ENCODE measurements around the gene SPATA32. TPM values are rescaled to one million over a fixed set of nuclear protein-coding genes. Genes with fewer than 3 reads are reported as not detected.

The SPATA32 gene
- total RNA-seq, 1 experiment from 2014 or later, result 0.15 TPM

DNA sequence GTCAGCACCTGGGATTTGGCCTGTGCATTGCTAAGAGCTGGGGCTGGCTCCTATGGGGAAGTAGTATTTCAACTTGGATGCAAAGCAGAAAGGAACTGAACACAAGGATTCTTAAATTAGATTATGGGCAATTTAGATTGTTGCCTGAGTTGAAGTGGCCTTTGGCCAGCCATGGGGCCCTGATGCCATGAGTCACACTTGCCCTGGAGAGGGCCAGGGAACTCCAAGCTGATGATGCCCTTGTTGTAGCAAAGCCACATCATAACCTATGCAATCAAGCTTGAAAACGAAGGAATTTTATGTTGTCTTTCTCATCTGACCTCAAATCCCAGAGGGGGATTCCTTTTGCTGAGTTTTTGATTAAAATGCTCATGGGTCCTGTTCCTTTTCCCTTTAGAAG, 3.9 kb upstream of the SPATA32 start:
- peaks cover 44 to 48% of the 10 kb centered on the region in 2 experiments; a peak in 3 of 4 replicates for H3K36me3 ChIP-seq (ENCODE audit: control insufficient read depth in 1 of 2, insufficient read depth in 2 of 2, low read length in 2 of 2)
- H3K79me2 ChIP-seq (ENCODE audit: insufficient read depth, low read length), result no peaks in the 10 kb centered on the region
- intact Hi-C loops (cut with micrococcal nuclease), result no loop called here
- no peak overlapping the region for H3K4me2 ChIP-seq (ENCODE audit: low read length)
- H3K27me3 ChIP-seq (ENCODE audit: insufficient read depth, low read length), result no peaks in the 10 kb centered on the region
- no peaks in the 10 kb centered on the region for H3K9me2 ChIP-seq (ENCODE audit: insufficient read depth)
- no peak overlapping the region for H3K4me3 ChIP-seq (replicated peaks in 1 of 2; ENCODE audit: low read depth in 1 of 2, low read length in 2 of 2)
- no TSS peak for BruUV-seq (replicated peaks)
- H3K4me1 ChIP-seq (ENCODE audit: control insufficient read depth in 1 of 2, insufficient read depth in 2 of 2, low read length in 2 of 2), result 0 out of 4 replicates have a peak, but pooled peaks cover 0 to 4% of the 10 kb centered on the region in 2 experiments
- DNase-seq (ENCODE audit: low read depth, low spot score) (no peak), ATAC-seq (no peak)
- no peak overlapping the region for H3K9ac ChIP-seq (ENCODE audit: low read length)
- POLR2A ChIA-PET, result no interaction called here
- TF ChIP-seq, protein P1, sequence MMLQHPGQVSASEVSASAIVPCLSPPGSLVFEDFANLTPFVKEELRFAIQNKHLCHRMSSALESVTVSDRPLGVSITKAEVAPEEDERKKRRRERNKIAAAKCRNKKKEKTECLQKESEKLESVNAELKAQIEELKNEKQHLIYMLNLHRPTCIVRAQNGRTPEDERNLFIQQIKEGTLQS (IDR thresholded peaks at IDR 0.05), result no peak
- H3K27ac ChIP-seq (ENCODE audit: low read depth, low read length), result no peak overlapping the region
- H3K9me3 ChIP-seq (ENCODE audit: control insufficient read depth in 1 of 2, insufficient read depth in 1 of 2, low read depth in 1 of 2, low read length in 2 of 2), result no peaks in the 10 kb centered on the region
- RAD21 ChIA-PET (ENCODE audit: low non-redundant PET in 1 of 2, low total read pairs in 2 of 2, uncharacterized antibody in 2 of 2, unreplicated experiment in 2 of 2), result no interaction called here
- H4K20me1 ChIP-seq (ENCODE audit: insufficient read depth), result no peaks in the 10 kb centered on the region
- CTCF ChIA-PET, result interaction anchor here (0.9 to 1.0 kb wide), 2 partner anchors 11 to 34 kb away, joined by 3 to 4 read pairs; no protein-coding TSS in a partner anchor
- no peak overlapping the region for H2AFZ ChIP-seq (ENCODE audit: low read depth, low read length, poor library complexity, severe bottlenecking)

DNA sequence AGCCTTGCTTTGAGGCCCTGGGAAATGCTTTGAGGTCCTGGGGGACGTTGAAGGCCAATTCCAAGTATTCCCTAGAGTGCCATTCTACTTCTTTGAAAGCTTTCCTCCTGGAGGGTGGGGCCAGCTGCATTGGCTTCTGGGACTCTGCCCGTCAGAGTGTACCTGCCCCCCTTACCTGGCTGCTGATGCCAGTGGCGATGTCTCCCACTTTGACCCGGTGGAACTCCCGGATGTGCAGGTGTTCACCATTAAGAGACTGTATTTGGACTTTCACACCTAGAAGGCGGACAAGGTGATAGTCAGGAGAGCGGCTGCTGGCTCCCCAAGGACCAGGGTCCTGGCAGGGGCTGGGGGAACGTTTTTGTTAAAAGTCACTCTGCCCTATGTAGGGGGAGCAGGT, 3.1 kb upstream of the SPATA32 start:
- no peaks in the 10 kb centered on the region for H3K79me2 ChIP-seq (ENCODE audit: insufficient read depth, low read length)
- ChIA-PET POLR2A (no interaction called here), RAD21 (ENCODE audit: low non-redundant PET in 1 of 2, low total read pairs in 2 of 2, uncharacterized antibody in 2 of 2, unreplicated experiment in 2 of 2) (no interaction called here), CTCF (interaction anchor here (1.0 kb wide), 1 partner anchor 33 kb away, joined by 3 read pairs; no protein-coding TSS in a partner anchor)
- H3K27me3 ChIP-seq (ENCODE audit: insufficient read depth, low read length), result no peaks in the 10 kb centered on the region
- no peaks in the 10 kb centered on the region for H3K9me3 ChIP-seq (ENCODE audit: control insufficient read depth in 1 of 2, insufficient read depth in 1 of 2, low read depth in 1 of 2, low read length in 2 of 2)
- TF ChIP-seq, protein P2, sequence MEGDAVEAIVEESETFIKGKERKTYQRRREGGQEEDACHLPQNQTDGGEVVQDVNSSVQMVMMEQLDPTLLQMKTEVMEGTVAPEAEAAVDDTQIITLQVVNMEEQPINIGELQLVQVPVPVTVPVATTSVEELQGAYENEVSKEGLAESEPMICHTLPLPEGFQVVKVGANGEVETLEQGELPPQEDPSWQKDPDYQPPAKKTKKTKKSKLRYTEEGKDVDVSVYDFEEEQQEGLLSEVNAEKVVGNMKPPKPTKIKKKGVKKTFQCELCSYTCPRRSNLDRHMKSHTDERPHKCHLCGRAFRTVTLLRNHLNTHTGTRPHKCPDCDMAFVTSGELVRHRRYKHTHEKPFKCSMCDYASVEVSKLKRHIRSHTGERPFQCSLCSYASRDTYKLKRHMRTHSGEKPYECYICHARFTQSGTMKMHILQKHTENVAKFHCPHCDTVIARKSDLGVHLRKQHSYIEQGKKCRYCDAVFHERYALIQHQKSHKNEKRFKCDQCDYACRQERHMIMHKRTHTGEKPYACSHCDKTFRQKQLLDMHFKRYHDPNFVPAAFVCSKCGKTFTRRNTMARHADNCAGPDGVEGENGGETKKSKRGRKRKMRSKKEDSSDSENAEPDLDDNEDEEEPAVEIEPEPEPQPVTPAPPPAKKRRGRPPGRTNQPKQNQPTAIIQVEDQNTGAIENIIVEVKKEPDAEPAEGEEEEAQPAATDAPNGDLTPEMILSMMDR (IDR thresholded peaks at IDR 0.05 in 2 of 3, conservative IDR thresholded peaks at IDR 0.05 in 1 of 3; ENCODE audit: borderline replicate concordance in 1 of 3, insufficient read depth in 1 of 3, low read depth in 2 of 3, low read length in 2 of 3), result no peak
- H3K4me3 ChIP-seq (replicated peaks in 1 of 2; ENCODE audit: low read depth in 1 of 2, low read length in 2 of 2), result no peak overlapping the region
- no peaks in the 10 kb centered on the region for H3K9me2 ChIP-seq (ENCODE audit: insufficient read depth)
- BruUV-seq (replicated peaks), result no TSS peak
- no peak for DNase-seq (ENCODE audit: low read depth, low spot score)
- no peak overlapping the region for H3K27ac ChIP-seq (ENCODE audit: low read depth, low read length)
- H4K20me1 ChIP-seq (ENCODE audit: insufficient read depth), result no peaks in the 10 kb centered on the region
- H2AFZ ChIP-seq (ENCODE audit: low read depth, low read length, poor library complexity, severe bottlenecking), result no peak overlapping the region
- no peak overlapping the region for H3K4me2 ChIP-seq (ENCODE audit: low read length)
- no peak for ATAC-seq
- peaks cover 35 to 41% of the 10 kb centered on the region in 2 experiments; a peak in 3 of 4 replicates for H3K36me3 ChIP-seq (ENCODE audit: control insufficient read depth in 1 of 2, insufficient read depth in 2 of 2, low read length in 2 of 2)
- no peak overlapping the region for H3K9ac ChIP-seq (ENCODE audit: low read length)
- intact Hi-C loops (cut with micrococcal nuclease), result no loop called here
- 0 out of 4 replicates have a peak, but pooled peaks cover 0 to 4% of the 10 kb centered on the region in 2 experiments for H3K4me1 ChIP-seq (ENCODE audit: control insufficient read depth in 1 of 2, insufficient read depth in 2 of 2, low read length in 2 of 2)

Data from HCT116 (cell line).